HUES48 (cell line): ENCODE data around the gene ZBTB43.

Experiments used
- H3K27ac ChIP-seq: one replicate; pipeline ENCODE4 v1.7.0; 2013; ENCODE audit warnings: low read depth, low read length, inconsistent platforms
- H3K27me3 ChIP-seq: 2 replicates; pipeline ENCODE4 v1.6.1; 2013; ENCODE audit warnings: mild to moderate bottlenecking, low read length; ENCODE audit not compliant: control insufficient read depth, insufficient read depth
- H3K36me3 ChIP-seq: 2 replicates; pipeline ENCODE4 v1.6.1; 2013; ENCODE audit warnings: low read length; ENCODE audit not compliant: control insufficient read depth, insufficient read depth
- H3K4me1 ChIP-seq: 2 replicates; pipeline ENCODE4 v1.6.1; 2013; ENCODE audit warnings: mild to moderate bottlenecking, low read length; ENCODE audit not compliant: control insufficient read depth, insufficient read depth
- H3K4me3 ChIP-seq: 2 replicates; pipeline ENCODE4 v1.5.1; 2013; ENCODE audit warnings: mild to moderate bottlenecking, low read depth, low read length
- H3K9ac ChIP-seq: 2 replicates; pipeline ENCODE4 v1.6.1; 2013; ENCODE audit warnings: mild to moderate bottlenecking, low read depth, low read length, moderate library complexity
- H3K9me3 ChIP-seq: 2 replicates; pipeline ENCODE4 v1.6.1; 2013; ENCODE audit warnings: low read length; ENCODE audit not compliant: control insufficient read depth, insufficient read depth

The ZBTB43 gene, protein sequence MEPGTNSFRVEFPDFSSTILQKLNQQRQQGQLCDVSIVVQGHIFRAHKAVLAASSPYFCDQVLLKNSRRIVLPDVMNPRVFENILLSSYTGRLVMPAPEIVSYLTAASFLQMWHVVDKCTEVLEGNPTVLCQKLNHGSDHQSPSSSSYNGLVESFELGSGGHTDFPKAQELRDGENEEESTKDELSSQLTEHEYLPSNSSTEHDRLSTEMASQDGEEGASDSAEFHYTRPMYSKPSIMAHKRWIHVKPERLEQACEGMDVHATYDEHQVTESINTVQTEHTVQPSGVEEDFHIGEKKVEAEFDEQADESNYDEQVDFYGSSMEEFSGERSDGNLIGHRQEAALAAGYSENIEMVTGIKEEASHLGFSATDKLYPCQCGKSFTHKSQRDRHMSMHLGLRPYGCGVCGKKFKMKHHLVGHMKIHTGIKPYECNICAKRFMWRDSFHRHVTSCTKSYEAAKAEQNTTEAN

DNA sequence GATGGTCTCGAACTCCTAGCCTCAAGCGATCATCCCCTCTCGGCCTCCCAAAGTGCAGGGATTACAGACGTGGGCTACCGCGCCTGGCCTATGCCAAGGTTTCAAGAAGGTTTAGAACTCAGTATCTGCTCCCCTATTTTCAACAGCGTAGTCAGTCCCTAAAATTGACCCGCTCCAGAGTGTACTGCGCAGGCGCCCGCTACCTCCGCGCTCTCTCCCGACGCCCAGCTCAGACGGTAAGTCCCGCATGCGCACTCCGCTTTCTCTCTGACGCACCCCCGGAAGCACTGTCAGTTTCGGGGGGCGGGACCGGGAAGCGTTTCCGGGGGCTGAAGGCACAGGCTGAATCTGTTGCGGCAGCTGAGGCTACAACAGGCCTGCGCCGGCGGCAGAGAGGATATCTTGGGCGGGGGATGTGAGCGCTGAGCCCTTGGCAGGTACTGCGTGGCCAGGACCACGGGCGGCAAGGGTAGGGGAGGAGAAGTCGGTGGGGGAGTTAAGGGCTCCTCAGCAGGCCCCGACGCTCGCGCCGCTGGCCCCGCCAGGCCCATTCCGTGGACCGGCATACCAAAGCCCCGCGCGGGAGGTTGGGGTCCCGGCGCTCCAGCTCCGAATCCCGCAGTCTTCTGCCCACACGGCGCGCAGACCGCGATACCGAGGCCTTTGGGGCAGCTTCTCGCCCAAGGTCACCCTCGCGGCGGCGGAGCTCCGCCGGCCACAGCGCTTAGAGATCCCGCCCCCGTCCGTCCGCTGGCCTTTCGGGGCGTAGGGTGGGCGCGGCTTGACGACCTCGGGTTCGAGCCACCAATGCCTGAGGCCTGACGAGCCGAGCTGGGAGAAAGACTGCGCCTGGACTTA is at the start of gene ZBTB43:
TSS of gene ZBTB43 (plus strand) at position 345 of the 858 bp plus-strand sequence. CDS start 27,470 bp downstream, outside the sequence.
- Histone ChIP-seq H3K27ac (peak within 1 kb of the TSS; percentile 88), H3K4me3 (peak within 1 kb of the TSS; percentile 93), H3K4me1 (0 out of 2 replicates have a peak, but pooled peaks cover 8% of the 10 kb centered on the region), H3K9ac (peak within 1 kb of the TSS; percentile 68; the same call in 1 of the 2 replicates), H3K27me3 (no peaks in the 10 kb centered on the region), H3K9me3 (no peaks in the 10 kb centered on the region), H3K36me3 (peaks cover 10% of the 10 kb centered on the region)

DNA sequence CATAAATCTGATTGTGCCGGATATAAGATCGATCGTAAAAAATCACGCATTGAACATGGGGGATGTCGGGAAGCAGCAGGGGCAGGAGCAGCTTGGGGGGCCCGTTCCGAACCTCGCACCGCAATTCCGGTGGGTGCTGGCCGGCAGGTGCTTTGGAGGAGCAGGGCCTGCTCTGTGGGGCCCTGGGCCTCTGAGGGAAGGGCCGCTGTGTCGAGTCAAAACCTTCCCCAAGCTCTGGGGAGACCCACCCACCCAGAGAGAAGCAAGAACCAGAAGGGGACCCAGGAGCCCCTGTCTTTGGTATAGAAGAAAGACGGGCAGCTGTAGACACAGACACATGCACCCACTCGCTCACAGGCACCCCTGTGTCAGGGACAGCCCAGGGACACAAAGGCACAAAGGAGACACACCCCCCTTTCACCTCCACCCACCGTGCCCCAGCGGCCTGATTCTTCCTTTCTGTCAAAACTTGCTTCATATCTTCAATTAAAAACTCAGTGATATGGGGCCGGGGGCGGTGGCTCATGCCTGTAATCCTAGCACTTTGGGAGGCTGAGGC is 49.4 kb upstream of the ZBTB43 start:
- Histone ChIP-seq H3K4me1 (no peaks in the 10 kb centered on the region), H3K36me3 (no peaks in the 10 kb centered on the region), H3K27me3 (no peaks in the 10 kb centered on the region)

DNA sequence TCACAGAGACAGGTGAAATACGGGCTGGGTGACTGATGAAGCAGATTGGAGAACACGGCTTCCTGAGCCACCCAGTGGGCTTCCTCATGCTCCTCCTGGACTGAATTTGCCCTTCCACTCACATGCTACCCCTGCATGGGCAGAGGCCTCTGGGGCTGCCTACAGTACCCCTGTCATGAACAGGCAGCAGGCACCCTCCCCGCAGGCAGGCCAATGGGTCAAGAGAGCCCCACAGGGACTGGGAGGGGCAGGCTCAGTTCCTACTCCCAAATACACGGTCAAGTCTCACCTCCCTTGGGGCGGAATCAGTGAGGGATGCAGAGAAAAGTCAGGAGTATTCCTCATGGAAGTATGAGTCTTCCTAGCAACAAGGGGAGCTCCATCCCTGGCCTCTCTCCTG is 48.6 kb upstream of the ZBTB43 start:
- Histone ChIP-seq H3K9ac (no peak overlapping the region), H3K27ac (no peak overlapping the region), H3K4me3 (no peak overlapping the region), H3K36me3 (no peaks in the 10 kb centered on the region), H3K4me1 (no peaks in the 10 kb centered on the region), H3K27me3 (no peaks in the 10 kb centered on the region), H3K9me3 (no peaks in the 10 kb centered on the region)

More for the DNA sequence above, 49.4 kb upstream of the ZBTB43 start:
- H3K27ac ChIP-seq = no peak overlapping the region
- no peak overlapping the region for H3K9ac ChIP-seq
- no peak overlapping the region for H3K4me3 ChIP-seq
- H3K9me3 ChIP-seq = no peaks in the 10 kb centered on the region

DNA sequence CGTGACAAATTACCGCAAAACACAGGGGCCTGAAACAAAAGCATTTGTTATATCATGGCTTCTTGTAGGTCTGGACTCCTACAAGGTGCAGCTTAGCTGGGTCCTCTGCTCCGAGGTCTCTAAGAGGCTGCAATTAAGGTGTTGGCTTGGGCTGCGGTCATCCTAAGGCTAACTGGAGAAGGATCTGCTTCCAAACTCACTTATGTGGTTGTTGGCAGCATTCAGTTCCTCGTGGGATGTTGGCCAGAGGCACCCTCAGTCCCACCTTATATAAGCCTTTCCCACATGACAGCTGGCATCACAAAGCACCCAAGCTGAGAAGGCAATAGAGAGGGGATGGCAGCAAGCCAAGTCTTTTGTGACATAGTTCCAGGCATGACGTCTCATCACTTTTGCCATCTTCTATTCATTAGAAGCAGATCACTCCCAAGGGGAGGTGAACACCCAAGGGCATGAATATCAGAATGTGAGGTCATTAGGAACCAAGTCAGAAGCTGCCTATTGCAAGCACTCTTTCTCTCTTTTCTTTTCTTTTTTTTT is 47.9 kb upstream of the ZBTB43 start:
- Histone ChIP-seq H3K9ac (no peak overlapping the region), H3K27me3 (no peaks in the 10 kb centered on the region), H3K4me3 (no peak overlapping the region)

DNA sequence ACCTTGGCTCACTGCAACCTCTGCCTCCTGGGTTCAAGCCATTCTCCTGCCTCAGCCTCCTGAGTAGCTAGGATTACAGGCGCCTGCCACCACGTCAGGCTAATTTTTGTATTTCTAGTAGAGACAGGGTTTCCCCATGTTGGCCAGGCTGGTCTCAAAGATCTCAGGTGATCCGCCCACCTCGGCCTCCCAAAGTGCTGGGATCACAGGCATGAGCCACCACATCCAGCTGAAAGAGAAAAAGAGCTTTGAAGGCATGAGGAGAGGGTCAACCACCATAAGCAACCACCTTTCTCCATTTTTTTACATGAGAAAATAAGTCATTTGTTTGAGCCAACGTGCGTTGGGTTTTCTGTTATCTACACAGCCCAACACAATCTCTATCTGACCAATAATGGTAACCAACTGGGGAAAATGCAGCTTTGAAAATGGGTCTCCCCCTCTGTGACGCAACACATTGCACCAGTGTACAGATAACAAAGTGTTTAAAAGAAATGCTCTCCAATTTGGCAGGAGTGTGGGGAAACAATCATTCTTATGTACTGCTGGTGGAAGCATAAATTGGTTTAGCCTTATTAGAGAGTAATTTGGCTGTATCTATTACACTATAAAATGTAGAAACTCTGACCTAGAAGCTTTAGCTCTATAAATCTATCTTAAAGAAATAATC is 45.8 kb upstream of the ZBTB43 start:
- Histone ChIP-seq H3K4me3 (no peak overlapping the region), H3K27ac (no peak overlapping the region), H3K36me3 (no peaks in the 10 kb centered on the region), H3K9me3 (no peaks in the 10 kb centered on the region), H3K27me3 (no peaks in the 10 kb centered on the region), H3K9ac (no peak overlapping the region), H3K4me1 (no peaks in the 10 kb centered on the region)

More for the DNA sequence above, 47.9 kb upstream of the ZBTB43 start:
- no peaks in the 10 kb centered on the region for H3K36me3 ChIP-seq
- no peaks in the 10 kb centered on the region for H3K4me1 ChIP-seq
- H3K9me3 ChIP-seq = no peaks in the 10 kb centered on the region
- H3K27ac ChIP-seq = no peak overlapping the region

DNA sequence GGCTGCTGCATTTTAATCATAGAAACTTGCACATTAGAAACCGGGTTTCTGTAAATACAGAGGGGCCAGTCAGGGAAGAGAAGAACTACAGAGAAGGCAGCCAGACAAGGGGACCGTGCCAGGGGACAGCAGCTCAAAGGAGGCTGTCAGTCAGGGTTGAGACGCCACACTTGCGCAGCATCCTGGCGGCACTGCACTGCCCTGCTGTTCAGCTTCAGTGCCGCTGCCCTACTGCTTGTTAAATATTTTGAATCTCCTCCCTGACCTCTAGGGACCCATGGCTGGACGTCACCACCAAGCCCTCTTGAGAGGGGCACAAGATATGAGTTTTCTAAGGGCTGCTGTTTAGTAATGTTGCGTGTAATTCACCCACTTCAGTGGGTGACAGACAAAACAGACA is 43.6 kb upstream of the ZBTB43 start:
- Histone ChIP-seq H3K36me3 (no peaks in the 10 kb centered on the region), H3K9me3 (no peaks in the 10 kb centered on the region), H3K27me3 (no peaks in the 10 kb centered on the region), H3K4me1 (no peaks in the 10 kb centered on the region), H3K4me3 (no peak overlapping the region), H3K27ac (no peak overlapping the region), H3K9ac (no peak overlapping the region)

DNA sequence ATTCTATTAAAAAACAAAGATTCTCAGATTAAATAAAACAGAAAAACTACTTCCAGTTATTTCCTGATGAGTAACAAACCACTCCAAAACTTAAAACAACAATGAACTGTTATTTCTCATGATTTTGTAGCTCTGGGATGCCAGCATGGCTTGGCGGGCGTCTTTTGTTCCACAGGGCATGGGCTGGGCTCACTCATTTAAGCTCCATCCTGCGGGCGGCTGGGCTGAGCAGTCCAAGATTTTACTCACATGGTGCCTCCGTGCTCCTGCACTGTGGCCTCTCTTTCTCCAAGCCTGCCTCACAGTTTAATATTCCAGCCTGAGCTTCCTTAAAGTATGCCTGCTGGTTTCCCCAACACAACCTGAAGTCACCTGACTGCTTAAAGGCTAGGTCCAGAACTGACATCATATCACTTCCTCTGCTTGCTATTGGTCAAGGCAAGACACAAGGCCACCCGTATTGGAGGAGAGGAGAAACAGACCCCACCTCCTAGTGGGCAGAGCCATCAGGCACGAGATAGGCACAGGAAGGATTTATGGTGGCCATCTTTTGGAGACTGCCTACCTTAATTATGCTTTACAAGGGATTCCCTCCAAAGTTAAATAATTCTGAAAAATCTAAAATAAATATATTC is 41.6 kb upstream of the ZBTB43 start:
- Histone ChIP-seq H3K36me3 (no peaks in the 10 kb centered on the region), H3K27me3 (no peaks in the 10 kb centered on the region), H3K9ac (no peak overlapping the region), H3K4me1 (no peaks in the 10 kb centered on the region), H3K27ac (no peak overlapping the region), H3K4me3 (no peak overlapping the region), H3K9me3 (no peaks in the 10 kb centered on the region)

DNA sequence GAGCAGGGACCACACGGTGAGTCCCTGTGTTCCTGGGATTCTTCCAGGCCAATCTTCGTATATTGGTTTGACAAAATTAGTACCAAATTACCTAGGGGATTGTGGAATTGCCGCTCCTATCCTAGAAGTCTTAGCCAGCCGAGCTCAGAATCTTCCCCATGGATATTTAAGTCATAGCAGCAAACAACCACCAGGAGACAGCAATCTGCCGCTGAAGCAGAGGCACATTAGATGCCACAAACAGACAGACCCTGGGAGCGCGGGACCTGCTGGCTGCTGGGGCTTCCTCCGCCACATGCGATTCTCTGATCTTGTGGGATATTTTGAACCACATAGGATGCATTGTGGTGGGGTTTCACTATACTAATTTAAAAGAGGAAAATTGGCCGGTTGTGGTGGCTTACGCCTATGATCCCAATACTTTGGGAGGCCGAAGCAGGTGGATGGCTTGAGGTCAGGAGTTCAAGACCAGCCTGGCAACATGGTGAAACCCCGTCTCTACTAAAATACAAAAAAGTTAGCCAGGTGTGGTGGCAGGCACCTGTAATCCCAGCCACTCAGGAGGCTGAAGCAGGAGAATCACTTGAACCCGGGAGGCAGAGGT is 31.7 kb upstream of the ZBTB43 start:
- no peak overlapping the region for H3K9ac ChIP-seq
- no peaks in the 10 kb centered on the region for H3K27me3 ChIP-seq
- no peaks in the 10 kb centered on the region for H3K4me1 ChIP-seq
- no peaks in the 10 kb centered on the region for H3K9me3 ChIP-seq
- H3K27ac ChIP-seq = no peak overlapping the region
- no peak overlapping the region for H3K4me3 ChIP-seq
- no peaks in the 10 kb centered on the region for H3K36me3 ChIP-seq

DNA sequence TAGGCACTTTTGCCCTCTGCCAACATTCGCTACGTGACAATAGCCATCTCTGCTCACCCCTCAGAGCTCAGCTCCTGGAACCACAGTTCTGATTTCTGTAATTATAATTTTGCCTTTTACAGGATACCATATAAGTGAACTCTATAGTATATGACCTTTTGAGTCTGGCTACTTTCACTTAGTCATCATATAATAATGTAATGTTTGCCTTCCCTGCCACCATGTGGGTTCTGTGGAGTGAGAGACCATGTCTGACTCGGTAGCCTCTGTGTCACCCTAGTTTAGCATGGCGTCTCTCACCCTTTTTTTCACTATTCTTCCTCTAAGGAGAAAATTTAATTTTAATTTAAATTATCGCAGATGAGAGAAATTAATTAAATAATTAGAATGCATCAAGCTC is 28.9 kb upstream of the ZBTB43 start:
- no peaks in the 10 kb centered on the region for H3K27me3 ChIP-seq
- H3K9me3 ChIP-seq = no peaks in the 10 kb centered on the region
- H3K4me3 ChIP-seq = no peak overlapping the region
- no peak overlapping the region for H3K27ac ChIP-seq
- no peaks in the 10 kb centered on the region for H3K36me3 ChIP-seq
- H3K9ac ChIP-seq = no peak overlapping the region
- no peaks in the 10 kb centered on the region for H3K4me1 ChIP-seq

DNA sequence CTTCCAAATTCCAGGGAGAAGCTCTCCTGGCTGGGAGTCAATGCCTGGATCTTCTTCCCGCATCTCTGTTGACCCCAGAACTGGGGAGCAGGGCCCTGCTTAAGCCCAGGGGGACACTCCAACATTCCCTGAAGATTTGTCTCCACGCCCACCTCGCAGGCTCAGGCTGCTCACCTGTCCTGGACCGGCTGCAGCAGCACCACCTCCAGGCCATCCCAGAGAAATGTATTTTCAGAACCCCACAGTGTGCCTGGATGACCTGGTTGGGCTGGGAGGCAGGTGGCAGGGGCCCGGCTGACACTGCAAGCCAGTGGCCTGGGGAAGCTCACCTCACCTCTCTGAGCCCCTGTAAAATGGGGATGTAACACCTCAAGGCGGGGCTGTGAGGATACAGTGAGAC is 27.1 kb upstream of the ZBTB43 start:
- H3K27me3 ChIP-seq = peaks cover 6% of the 10 kb centered on the region; the same call in 1 of the 2 replicates
- H3K4me1 ChIP-seq = no peaks in the 10 kb centered on the region
- H3K9ac ChIP-seq = no peak overlapping the region

More for the DNA sequence above, 27.1 kb upstream of the ZBTB43 start:
- Histone ChIP-seq H3K27ac (no peak overlapping the region), H3K9me3 (no peaks in the 10 kb centered on the region), H3K4me3 (no peak overlapping the region), H3K36me3 (no peaks in the 10 kb centered on the region)
